ENCODE results near the gene ARL2.

GRCh38 chr11:65045728-65046127 is 31.8 kb downstream of the ARL2 start:
- no peak for TF ChIP-seq CTCF (conservative IDR thresholded peaks at IDR 0.05)
- TF ChIP-seq ZFX (IDR thresholded peaks at IDR 0.05): no peak
